PC-3 (cell line): ENCODE measurements around the gene PPFIBP2.

Experiments used
- CTCF ChIP-seq: fragments of 300-600 bp; sonication (generic); conservative IDR thresholded peaks from 2 replicates; pipeline ENCODE4 v1.5.1; 2017; ENCODE audit warnings: antibody characterized with exemption, low read depth, mild to moderate bottlenecking, low read length
- EZH2 ChIP-seq: fragments of 300-600 bp; sonication (generic); IDR thresholded peaks from one replicate; pipeline ENCODE4 v1.6.1; 2017; ENCODE audit warnings: antibody characterized with exemption, mild to moderate bottlenecking, low read length; ENCODE audit not compliant: unreplicated experiment
- EZH2phosphoT487 ChIP-seq: fragments of 300-600 bp; sonication (generic); IDR thresholded peaks from 2 replicates; pipeline ENCODE4 v1.6.1; 2018; ENCODE audit warnings: mild to moderate bottlenecking, antibody characterized with exemption, low read length, borderline replicate concordance

DNA sequence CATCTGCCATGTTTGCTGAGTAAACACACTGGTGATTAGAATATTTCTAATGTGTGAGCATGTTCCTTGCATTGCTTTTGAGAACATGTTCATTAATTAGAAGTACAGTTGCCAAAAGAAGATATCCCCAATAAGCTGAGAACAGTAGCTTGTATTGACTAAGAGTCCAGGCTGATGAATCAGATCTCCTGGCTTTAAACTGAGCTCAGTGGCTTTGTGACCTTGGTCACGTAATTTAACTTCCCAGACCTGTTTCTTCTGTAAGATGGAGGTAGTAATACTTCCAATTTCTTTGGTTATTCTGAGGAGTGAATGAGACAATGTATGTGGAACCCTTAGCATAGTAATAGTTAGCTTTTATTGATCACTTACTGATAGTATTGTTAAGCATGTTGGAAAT, 97.6 kb downstream of the PPFIBP2 start:
- no peak for TF ChIP-seq CTCF
- TF ChIP-seq EZH2: no peak
- no peak for TF ChIP-seq EZH2phosphoT487
